ENCODE measurements around the gene ACACA.

ACACA gene

GRCh38 chr17:37168731-37169353 is 237.8 kb downstream of the ACACA start:
- H3K9me3 ChIP-seq (ENCODE audit: insufficient read depth, low read depth, low read length) = no peaks in the 10 kb centered on the region
- TF ChIP-seq, protein P1, sequence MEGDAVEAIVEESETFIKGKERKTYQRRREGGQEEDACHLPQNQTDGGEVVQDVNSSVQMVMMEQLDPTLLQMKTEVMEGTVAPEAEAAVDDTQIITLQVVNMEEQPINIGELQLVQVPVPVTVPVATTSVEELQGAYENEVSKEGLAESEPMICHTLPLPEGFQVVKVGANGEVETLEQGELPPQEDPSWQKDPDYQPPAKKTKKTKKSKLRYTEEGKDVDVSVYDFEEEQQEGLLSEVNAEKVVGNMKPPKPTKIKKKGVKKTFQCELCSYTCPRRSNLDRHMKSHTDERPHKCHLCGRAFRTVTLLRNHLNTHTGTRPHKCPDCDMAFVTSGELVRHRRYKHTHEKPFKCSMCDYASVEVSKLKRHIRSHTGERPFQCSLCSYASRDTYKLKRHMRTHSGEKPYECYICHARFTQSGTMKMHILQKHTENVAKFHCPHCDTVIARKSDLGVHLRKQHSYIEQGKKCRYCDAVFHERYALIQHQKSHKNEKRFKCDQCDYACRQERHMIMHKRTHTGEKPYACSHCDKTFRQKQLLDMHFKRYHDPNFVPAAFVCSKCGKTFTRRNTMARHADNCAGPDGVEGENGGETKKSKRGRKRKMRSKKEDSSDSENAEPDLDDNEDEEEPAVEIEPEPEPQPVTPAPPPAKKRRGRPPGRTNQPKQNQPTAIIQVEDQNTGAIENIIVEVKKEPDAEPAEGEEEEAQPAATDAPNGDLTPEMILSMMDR (conservative IDR thresholded peaks at IDR 0.05; ENCODE audit: low read length) = no peak
- TF ChIP-seq EZH2phosphoT487 (IDR thresholded peaks at IDR 0.05; ENCODE audit: borderline replicate concordance) = no peak
- H2AFZ ChIP-seq (ENCODE audit: low read length) = no peak overlapping the region
- no peak overlapping the region for H3K4me3 ChIP-seq (ENCODE audit: low read length, poor library complexity, severe bottlenecking)
- no peak overlapping the region for H3K4me2 ChIP-seq (ENCODE audit: low read depth, low read length, poor library complexity, severe bottlenecking)
- no peaks in the 10 kb centered on the region for H3K79me2 ChIP-seq (ENCODE audit: insufficient read depth, low read length)
- H3K27me3 ChIP-seq (ENCODE audit: insufficient read depth, low read length, poor library complexity, severe bottlenecking) = no peaks in the 10 kb centered on the region
- no peaks in the 10 kb centered on the region for H3F3A ChIP-seq (ENCODE audit: low read depth)
- no peaks in the 10 kb centered on the region for H3K4me1 ChIP-seq (ENCODE audit: insufficient read depth, low read length, poor library complexity, severe bottlenecking)
- no peaks in the 10 kb centered on the region for H4K20me1 ChIP-seq (ENCODE audit: insufficient read depth, low read length, poor library complexity, severe bottlenecking)
- H3K9me2 ChIP-seq (replicated peaks; ENCODE audit: low read depth, low read length) = no peaks in the 10 kb centered on the region
- H3K9ac ChIP-seq (ENCODE audit: low read depth, low read length, poor library complexity, severe bottlenecking) = no peak overlapping the region
- no peaks in the 10 kb centered on the region for H3K36me3 ChIP-seq (ENCODE audit: insufficient read depth, low read length)

GRCh38 chr17:37167756-37168155 is 238.9 kb downstream of the ACACA start:
- no peaks in the 10 kb centered on the region for H3F3A ChIP-seq (ENCODE audit: low read depth)
- H3K27me3 ChIP-seq (ENCODE audit: insufficient read depth, low read length, poor library complexity, severe bottlenecking) = no peaks in the 10 kb centered on the region
- no peaks in the 10 kb centered on the region for H3K36me3 ChIP-seq (ENCODE audit: insufficient read depth, low read length)
- H3K4me1 ChIP-seq (ENCODE audit: insufficient read depth, low read length, poor library complexity, severe bottlenecking) = no peaks in the 10 kb centered on the region
- H4K20me1 ChIP-seq (ENCODE audit: insufficient read depth, low read length, poor library complexity, severe bottlenecking) = no peaks in the 10 kb centered on the region
- H3K4me3 ChIP-seq (ENCODE audit: low read length, poor library complexity, severe bottlenecking) = no peak overlapping the region
- H3K4me2 ChIP-seq (ENCODE audit: low read depth, low read length, poor library complexity, severe bottlenecking) = no peak overlapping the region
- H3K9me2 ChIP-seq (replicated peaks; ENCODE audit: low read depth, low read length) = no peaks in the 10 kb centered on the region
- H3K9me3 ChIP-seq (ENCODE audit: insufficient read depth, low read depth, low read length) = no peaks in the 10 kb centered on the region
- TF ChIP-seq EZH2phosphoT487 (IDR thresholded peaks at IDR 0.05; ENCODE audit: borderline replicate concordance) = no peak
- TF ChIP-seq, protein P1 (conservative IDR thresholded peaks at IDR 0.05; ENCODE audit: low read length) = no peak
- no peaks in the 10 kb centered on the region for H3K79me2 ChIP-seq (ENCODE audit: insufficient read depth, low read length)
- no peak overlapping the region for H3K9ac ChIP-seq (ENCODE audit: low read depth, low read length, poor library complexity, severe bottlenecking)
- no peak overlapping the region for H2AFZ ChIP-seq (ENCODE audit: low read length)

DNA sequence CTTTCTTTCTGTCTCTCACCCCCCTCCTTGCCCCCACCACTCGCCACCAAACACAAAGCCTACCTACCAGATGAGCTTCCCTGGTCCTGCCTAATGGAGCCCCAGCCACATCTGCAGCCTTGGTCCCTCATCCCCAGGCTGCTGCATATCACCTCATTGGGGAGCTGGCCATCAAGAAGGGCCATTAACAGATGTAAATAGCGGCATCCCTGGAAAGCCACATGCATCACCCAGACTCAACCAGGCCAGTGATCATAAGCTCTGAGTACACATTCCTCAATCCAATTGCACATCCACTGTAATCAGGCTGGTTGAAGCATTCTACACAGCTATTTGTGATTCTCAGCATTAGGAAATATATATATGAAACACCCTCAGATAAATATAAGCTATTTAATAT is 242.6 kb downstream of the ACACA start:
- H3K9me2 ChIP-seq (replicated peaks; ENCODE audit: low read depth, low read length) = no peaks in the 10 kb centered on the region
- H3K36me3 ChIP-seq (ENCODE audit: insufficient read depth, low read length) = peaks cover 21% of the 10 kb centered on the region; the same call in 1 of the 2 replicates

More for the DNA sequence above, 242.6 kb downstream of the ACACA start:
- Histone ChIP-seq H3K4me3 (ENCODE audit: low read length, poor library complexity, severe bottlenecking) (no peak overlapping the region), H4K20me1 (ENCODE audit: insufficient read depth, low read length, poor library complexity, severe bottlenecking) (no peaks in the 10 kb centered on the region), H3K9me3 (ENCODE audit: insufficient read depth, low read depth, low read length) (no peaks in the 10 kb centered on the region), H3K9ac (ENCODE audit: low read depth, low read length, poor library complexity, severe bottlenecking) (no peak overlapping the region), H3K4me1 (ENCODE audit: insufficient read depth, low read length, poor library complexity, severe bottlenecking) (no peaks in the 10 kb centered on the region), H3K27me3 (ENCODE audit: insufficient read depth, low read length, poor library complexity, severe bottlenecking) (no peaks in the 10 kb centered on the region), H3K79me2 (ENCODE audit: insufficient read depth, low read length) (no peaks in the 10 kb centered on the region), H3K4me2 (ENCODE audit: low read depth, low read length, poor library complexity, severe bottlenecking) (no peak overlapping the region), H3F3A (ENCODE audit: low read depth) (no peaks in the 10 kb centered on the region), H2AFZ (ENCODE audit: low read length) (no peak overlapping the region)
- no peak for TF ChIP-seq EZH2phosphoT487 (IDR thresholded peaks at IDR 0.05; ENCODE audit: borderline replicate concordance)
- TF ChIP-seq, protein P1 (conservative IDR thresholded peaks at IDR 0.05; ENCODE audit: low read length) = no peak

All from Loucy (cell line).